ENCODE measurements around the gene TBC1D4. TPM values are rescaled to one million over a fixed set of nuclear protein-coding genes. Genes with fewer than 3 reads are reported as not detected.

TBC1D4 gene
- total RNA-seq, 1 donor from 2014 or later, result 25.6 TPM

DNA sequence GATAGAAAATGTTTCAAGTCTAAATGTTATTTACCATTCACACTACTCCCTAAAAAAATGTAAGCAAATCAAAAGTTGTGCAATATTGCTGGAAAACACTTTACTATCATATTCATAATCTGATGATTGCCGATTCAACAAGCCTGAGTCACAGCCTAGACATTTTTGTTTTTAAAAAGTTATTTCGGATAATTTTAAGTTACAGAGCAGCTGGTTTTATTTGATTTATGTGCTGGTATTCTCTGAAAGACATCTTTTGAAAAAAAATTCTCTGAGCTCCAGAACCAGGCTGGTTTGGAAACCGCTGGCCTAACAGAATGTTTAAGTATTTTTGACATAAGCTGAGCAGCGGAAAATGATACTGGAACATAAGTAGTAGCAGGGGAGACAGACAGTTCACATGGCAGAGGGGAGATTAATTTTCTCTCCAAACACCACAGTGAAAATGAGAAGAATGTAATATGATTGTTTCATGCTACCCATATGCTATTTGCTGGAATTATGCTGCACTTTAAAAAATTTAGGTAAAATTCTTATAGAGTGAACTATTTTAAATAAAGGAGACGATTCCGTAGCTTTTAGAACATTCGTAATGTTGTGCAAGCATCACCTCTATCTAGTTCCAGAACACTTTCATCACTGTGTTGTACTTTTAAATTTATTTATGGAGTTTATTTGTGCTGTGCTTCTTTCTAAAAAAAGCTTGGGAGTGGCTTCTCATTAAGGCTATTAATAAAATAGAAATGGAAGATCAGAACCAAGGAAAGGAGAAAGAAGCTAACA is 36.1 kb downstream of the TBC1D4 start:
- Mint-ChIP-seq H3K9me3 (ENCODE audit: unreplicated experiment) (no peaks in the 10 kb centered on the region), H3K27me3 (ENCODE audit: low read depth, unreplicated experiment) (no peaks in the 10 kb centered on the region), H3K4me3 (ENCODE audit: unreplicated experiment) (no peak overlapping the region), H3K36me3 (ENCODE audit: low read depth, unreplicated experiment) (no peaks in the 10 kb centered on the region), H3K27ac (ENCODE audit: unreplicated experiment) (no peak overlapping the region), H3K4me1 (ENCODE audit: low read depth, unreplicated experiment) (no peaks in the 10 kb centered on the region)
- no peak for FAIRE-seq
- no peak overlapping the region for H3K4me2 ChIP-seq (ENCODE audit: low read length)
- no peak overlapping the region for H3K27ac ChIP-seq (ENCODE audit: low read depth, low read length)
- H3K4me3 ChIP-seq (ENCODE audit: insufficient read depth, low read depth, low read length), result no peak overlapping the region
- no peaks in the 10 kb centered on the region for H3K27me3 ChIP-seq (ENCODE audit: insufficient read depth, low read length)
- TF ChIP-seq, protein P1, sequence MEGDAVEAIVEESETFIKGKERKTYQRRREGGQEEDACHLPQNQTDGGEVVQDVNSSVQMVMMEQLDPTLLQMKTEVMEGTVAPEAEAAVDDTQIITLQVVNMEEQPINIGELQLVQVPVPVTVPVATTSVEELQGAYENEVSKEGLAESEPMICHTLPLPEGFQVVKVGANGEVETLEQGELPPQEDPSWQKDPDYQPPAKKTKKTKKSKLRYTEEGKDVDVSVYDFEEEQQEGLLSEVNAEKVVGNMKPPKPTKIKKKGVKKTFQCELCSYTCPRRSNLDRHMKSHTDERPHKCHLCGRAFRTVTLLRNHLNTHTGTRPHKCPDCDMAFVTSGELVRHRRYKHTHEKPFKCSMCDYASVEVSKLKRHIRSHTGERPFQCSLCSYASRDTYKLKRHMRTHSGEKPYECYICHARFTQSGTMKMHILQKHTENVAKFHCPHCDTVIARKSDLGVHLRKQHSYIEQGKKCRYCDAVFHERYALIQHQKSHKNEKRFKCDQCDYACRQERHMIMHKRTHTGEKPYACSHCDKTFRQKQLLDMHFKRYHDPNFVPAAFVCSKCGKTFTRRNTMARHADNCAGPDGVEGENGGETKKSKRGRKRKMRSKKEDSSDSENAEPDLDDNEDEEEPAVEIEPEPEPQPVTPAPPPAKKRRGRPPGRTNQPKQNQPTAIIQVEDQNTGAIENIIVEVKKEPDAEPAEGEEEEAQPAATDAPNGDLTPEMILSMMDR (IDR thresholded peaks at IDR 0.05; ENCODE audit: insufficient read depth, low read depth, low read length), result no peak
- no peak for TF ChIP-seq EZH2 (IDR thresholded peaks at IDR 0.05; ENCODE audit: insufficient read depth, low read length)
- no peak overlapping the region for H3K9ac ChIP-seq (ENCODE audit: low read length)
- no peak overlapping the region for H2AFZ ChIP-seq (ENCODE audit: low read depth, low read length)
- H4K20me1 ChIP-seq (ENCODE audit: insufficient read depth, low read length), result peaks cover 4% of the 10 kb centered on the region
- H3K36me3 ChIP-seq (ENCODE audit: insufficient read depth, low read length), result no peaks in the 10 kb centered on the region
- H3K4me1 ChIP-seq (ENCODE audit: insufficient read depth, low read length), result no peaks in the 10 kb centered on the region
- DNase-seq (ENCODE audit: low read depth), result no peak
- no peaks in the 10 kb centered on the region for H3K9me3 ChIP-seq (ENCODE audit: insufficient read depth, low read depth, low read length)
- H3K79me2 ChIP-seq (ENCODE audit: insufficient read depth, low read length), result peaks cover 7% of the 10 kb centered on the region

DNA sequence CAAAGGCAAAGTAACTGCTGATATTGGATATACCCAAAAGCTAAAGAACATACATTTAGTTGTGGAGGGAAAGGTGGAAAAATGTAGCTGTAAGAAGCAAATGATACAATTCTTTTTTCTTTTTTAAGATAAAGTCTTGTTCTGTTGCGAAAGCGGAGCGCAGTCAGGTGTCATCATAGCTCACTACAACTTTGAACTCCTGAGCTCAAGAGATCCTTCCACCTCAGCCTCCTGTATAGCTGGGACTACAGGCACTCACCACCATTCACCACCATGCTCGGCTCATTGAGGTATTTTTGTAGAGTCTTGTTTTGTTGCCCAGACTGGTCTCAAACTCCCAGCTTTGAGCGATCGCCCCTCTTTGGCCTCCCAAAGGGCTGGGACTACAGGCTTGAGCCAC is 38.0 kb downstream of the TBC1D4 start:
- H3K27ac Mint-ChIP-seq (ENCODE audit: unreplicated experiment), result no peak overlapping the region
- peaks cover 4% of the 10 kb centered on the region for H4K20me1 ChIP-seq (ENCODE audit: insufficient read depth, low read length)
- no peak overlapping the region for H3K4me3 ChIP-seq (ENCODE audit: insufficient read depth, low read depth, low read length)
- H3K9me3 Mint-ChIP-seq (ENCODE audit: unreplicated experiment), result no peaks in the 10 kb centered on the region
- no peaks in the 10 kb centered on the region for H3K27me3 ChIP-seq (ENCODE audit: insufficient read depth, low read length)
- peaks cover 7% of the 10 kb centered on the region for H3K79me2 ChIP-seq (ENCODE audit: insufficient read depth, low read length)
- H3K27me3 Mint-ChIP-seq (ENCODE audit: low read depth, unreplicated experiment), result no peaks in the 10 kb centered on the region
- no peak overlapping the region for H3K4me3 Mint-ChIP-seq (ENCODE audit: unreplicated experiment)
- H3K4me1 ChIP-seq (ENCODE audit: insufficient read depth, low read length), result no peaks in the 10 kb centered on the region
- H3K36me3 Mint-ChIP-seq (ENCODE audit: low read depth, unreplicated experiment), result no peaks in the 10 kb centered on the region
- no peaks in the 10 kb centered on the region for H3K9me3 ChIP-seq (ENCODE audit: insufficient read depth, low read depth, low read length)
- no peak overlapping the region for H3K9ac ChIP-seq (ENCODE audit: low read length)
- no peak overlapping the region for H3K27ac ChIP-seq (ENCODE audit: low read depth, low read length)
- H2AFZ ChIP-seq (ENCODE audit: low read depth, low read length), result no peak overlapping the region
- H3K4me1 Mint-ChIP-seq (ENCODE audit: low read depth, unreplicated experiment), result peaks cover 3% of the 10 kb centered on the region
- DNase-seq (ENCODE audit: low read depth) (no peak), FAIRE-seq (no peak)
- H3K4me2 ChIP-seq (ENCODE audit: low read length), result no peak overlapping the region
- H3K36me3 ChIP-seq (ENCODE audit: insufficient read depth, low read length), result no peaks in the 10 kb centered on the region
- TF ChIP-seq, protein P1 (IDR thresholded peaks at IDR 0.05; ENCODE audit: insufficient read depth, low read depth, low read length), result no peak
- no peak for TF ChIP-seq EZH2 (IDR thresholded peaks at IDR 0.05; ENCODE audit: insufficient read depth, low read length)

- Histone ChIP-seq H3K4me2 (ENCODE audit: low read length) (no peak overlapping the region), H3K4me1 (ENCODE audit: insufficient read depth, low read length) (no peaks in the 10 kb centered on the region), H3K9me3 (ENCODE audit: insufficient read depth, low read depth, low read length) (no peaks in the 10 kb centered on the region), H3K27me3 (ENCODE audit: insufficient read depth, low read length) (no peaks in the 10 kb centered on the region), H4K20me1 (ENCODE audit: insufficient read depth, low read length) (peaks cover 4% of the 10 kb centered on the region), H2AFZ (ENCODE audit: low read depth, low read length) (no peak overlapping the region), H3K9ac (ENCODE audit: low read length) (no peak overlapping the region), H3K79me2 (ENCODE audit: insufficient read depth, low read length) (peaks cover 7% of the 10 kb centered on the region), H3K36me3 (ENCODE audit: insufficient read depth, low read length) (no peaks in the 10 kb centered on the region), H3K27ac (ENCODE audit: low read depth, low read length) (no peak overlapping the region), H3K4me3 (ENCODE audit: insufficient read depth, low read depth, low read length) (no peak overlapping the region)
- Mint-ChIP-seq H3K27ac (ENCODE audit: unreplicated experiment) (no peak overlapping the region), H3K4me3 (ENCODE audit: unreplicated experiment) (no peak overlapping the region), H3K27me3 (ENCODE audit: low read depth, unreplicated experiment) (no peaks in the 10 kb centered on the region), H3K4me1 (ENCODE audit: low read depth, unreplicated experiment) (peaks cover 3% of the 10 kb centered on the region), H3K36me3 (ENCODE audit: low read depth, unreplicated experiment) (no peaks in the 10 kb centered on the region), H3K9me3 (ENCODE audit: unreplicated experiment) (no peaks in the 10 kb centered on the region)
- FAIRE-seq, result no peak
- TF ChIP-seq EZH2 (IDR thresholded peaks at IDR 0.05; ENCODE audit: insufficient read depth, low read length), result no peak
- TF ChIP-seq, protein P1 (IDR thresholded peaks at IDR 0.05; ENCODE audit: insufficient read depth, low read depth, low read length), result no peak
- no peak for DNase-seq (ENCODE audit: low read depth)
These were observed 38.5 kb downstream of the TBC1D4 start for GRCh38 chr13:75443356-75443958.

All from astrocyte (in vitro differentiated cells and primary cell).